Left cardiac atrium (tissue), 2 donors: ENCODE results near the gene TRPM8. TPM values are rescaled to one million over a fixed set of nuclear protein-coding genes. Genes with fewer than 3 reads are reported as not detected.

ENCODE experiments used
- total RNA-seq, 2 donors: library from RNA; stranded (reverse); fragmentation: NEBNext Ultra II Directional; extraction: Animal tissue kit (Norgen Biotek cat#: 25700); gene quantifications; one replicate each; pipeline ENCODE4 v1.2.1, GENCODE V29; 2021
- donor health status: DM: no; HTN: yes; CAD: no; lungs with severe emphysema.
- donor health status: DM: yes; HTN: yes; CAD: no.

The TRPM8 gene
- total RNA-seq, 2 donors from 2014 or later, result not detected

Other genes starting within 250 kb of the TRPM8 start
- gene UGT1A9, start 245.5 kb upstream of the TRPM8 start, total RNA-seq, result under 1 TPM in 1 of 2 donors, not detected in 1; 0.12 TPM
- gene UGT1A7, start 235.5 kb upstream of the TRPM8 start, total RNA-seq, result not detected
- not detected for gene UGT1A6, start 224.5 kb upstream of the TRPM8 start, total RNA-seq
- gene UGT1A5, start 204.5 kb upstream of the TRPM8 start, total RNA-seq, result not detected
- gene UGT1A4, start 198.6 kb upstream of the TRPM8 start, total RNA-seq, result not detected
- not detected for gene UGT1A3, start 188.3 kb upstream of the TRPM8 start, total RNA-seq
- not detected for gene UGT1A1, start 157.1 kb upstream of the TRPM8 start, total RNA-seq
- not detected for gene MROH2A, start 139.0 kb upstream of the TRPM8 start, total RNA-seq
- gene HJURP, start 62.8 kb upstream of the TRPM8 start, total RNA-seq, result 1 to 10 TPM in 1 of 2 donors, not detected in 1; 1.1 TPM
- not detected for gene SPP2, start 133.3 kb downstream of the TRPM8 start, total RNA-seq